Type B pancreatic cell (in vitro differentiated cells): ENCODE measurements around the gene ARMH3. TPM values are rescaled to one million over a fixed set of nuclear protein-coding genes. Genes with fewer than 3 reads are reported as not detected.

Experiments
- DNase-seq: peaks from one replicate; pipeline ENCODE4 v3.0.0; 2021; ENCODE audit warnings: mixed read lengths; ENCODE audit not compliant: unreplicated experiment; ENCODE audit errors: extremely low spot score
- H3K27ac Mint-ChIP-seq: 2 replicates; pipeline ENCODE4 v1.8.0; 2021; ENCODE audit warnings: mild to moderate bottlenecking, mixed read lengths
- H3K27me3 Mint-ChIP-seq: 2 replicates; pipeline ENCODE4 v1.8.0; 2021; ENCODE audit warnings: mixed read lengths
- H3K36me3 Mint-ChIP-seq: 2 replicates; pipeline ENCODE4 v1.8.0; 2021; ENCODE audit warnings: mixed read lengths
- H3K4me1 Mint-ChIP-seq: one replicate; pipeline ENCODE4 v1.8.0; 2021; ENCODE audit warnings: mixed read lengths; ENCODE audit not compliant: unreplicated experiment
- H3K4me3 Mint-ChIP-seq: 2 replicates; pipeline ENCODE4 v1.8.0; 2021; ENCODE audit warnings: mild to moderate bottlenecking, mixed read lengths
- H3K9me3 Mint-ChIP-seq: 2 replicates; pipeline ENCODE4 v1.8.0; 2021; ENCODE audit warnings: mixed read lengths
- total RNA-seq: library from RNA; stranded (reverse); gene quantifications from 2 replicates; pipeline ENCODE4 v1.2.1, GENCODE V29; 2021; ENCODE audit warnings: low replicate concordance
- TF ChIP-seq, protein P1 (sequence below): fragments of 200-600 bp; sonication (generic); conservative IDR thresholded peaks from 2 replicates; pipeline ENCODE4 v1.5.0; 2021; ENCODE audit warnings: antibody characterized with exemption, mild to moderate bottlenecking

The ARMH3 gene
- total RNA-seq, 1 donor from 2014 or later = 22.2 TPM

DNA sequence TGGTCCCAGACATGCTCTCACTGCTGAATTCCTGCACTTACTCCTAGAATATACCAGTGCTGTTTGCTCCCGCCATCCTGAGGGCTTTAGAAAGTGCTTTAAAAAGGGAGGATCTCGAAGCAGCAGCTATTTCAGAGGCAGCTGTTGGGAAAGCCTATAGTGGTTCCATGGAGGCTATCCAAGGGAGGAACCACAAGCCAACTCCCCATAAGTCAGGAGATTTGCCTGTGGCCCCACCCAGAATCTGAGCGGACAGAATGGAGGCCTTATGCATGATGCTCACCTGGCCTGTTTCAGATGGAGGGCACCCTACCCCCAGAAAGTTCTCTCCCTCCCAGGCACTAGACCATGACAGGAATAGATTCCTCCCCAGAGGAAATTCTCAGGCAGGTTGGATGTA is 210.1 kb downstream of the ARMH3 start:
- peaks cover 34% of the 10 kb centered on the region for H3K4me1 Mint-ChIP-seq
- H3K27me3 Mint-ChIP-seq = peaks cover 49% of the 10 kb centered on the region
- no peak overlapping the region for H3K4me3 Mint-ChIP-seq
- H3K27ac Mint-ChIP-seq = no peak overlapping the region
- no peaks in the 10 kb centered on the region for H3K36me3 Mint-ChIP-seq
- no peak for DNase-seq
- no peaks in the 10 kb centered on the region for H3K9me3 Mint-ChIP-seq
- TF ChIP-seq, protein P1, sequence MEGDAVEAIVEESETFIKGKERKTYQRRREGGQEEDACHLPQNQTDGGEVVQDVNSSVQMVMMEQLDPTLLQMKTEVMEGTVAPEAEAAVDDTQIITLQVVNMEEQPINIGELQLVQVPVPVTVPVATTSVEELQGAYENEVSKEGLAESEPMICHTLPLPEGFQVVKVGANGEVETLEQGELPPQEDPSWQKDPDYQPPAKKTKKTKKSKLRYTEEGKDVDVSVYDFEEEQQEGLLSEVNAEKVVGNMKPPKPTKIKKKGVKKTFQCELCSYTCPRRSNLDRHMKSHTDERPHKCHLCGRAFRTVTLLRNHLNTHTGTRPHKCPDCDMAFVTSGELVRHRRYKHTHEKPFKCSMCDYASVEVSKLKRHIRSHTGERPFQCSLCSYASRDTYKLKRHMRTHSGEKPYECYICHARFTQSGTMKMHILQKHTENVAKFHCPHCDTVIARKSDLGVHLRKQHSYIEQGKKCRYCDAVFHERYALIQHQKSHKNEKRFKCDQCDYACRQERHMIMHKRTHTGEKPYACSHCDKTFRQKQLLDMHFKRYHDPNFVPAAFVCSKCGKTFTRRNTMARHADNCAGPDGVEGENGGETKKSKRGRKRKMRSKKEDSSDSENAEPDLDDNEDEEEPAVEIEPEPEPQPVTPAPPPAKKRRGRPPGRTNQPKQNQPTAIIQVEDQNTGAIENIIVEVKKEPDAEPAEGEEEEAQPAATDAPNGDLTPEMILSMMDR = no peak

- Mint-ChIP-seq H3K27me3 (peaks cover 67% of the 10 kb centered on the region), H3K27ac (no peak within 1 kb of the TSS), H3K4me3 (peak within 1 kb of the TSS; percentile 82), H3K9me3 (no peaks in the 10 kb centered on the region), H3K36me3 (no peaks in the 10 kb centered on the region), H3K4me1 (peaks cover 40% of the 10 kb centered on the region)
- TF ChIP-seq, protein P1 = peak; percentile 81
- DNase-seq = no peak
Measured at GRCh38 chr10:101843032-101844021, 212.6 kb downstream of the ARMH3 start, which contains the start of gene KCNIP2. Gene KCNIP2 (minus strand): TSS chr10:101843800. CDS start chr10:101843568, 232 bp downstream.

DNA sequence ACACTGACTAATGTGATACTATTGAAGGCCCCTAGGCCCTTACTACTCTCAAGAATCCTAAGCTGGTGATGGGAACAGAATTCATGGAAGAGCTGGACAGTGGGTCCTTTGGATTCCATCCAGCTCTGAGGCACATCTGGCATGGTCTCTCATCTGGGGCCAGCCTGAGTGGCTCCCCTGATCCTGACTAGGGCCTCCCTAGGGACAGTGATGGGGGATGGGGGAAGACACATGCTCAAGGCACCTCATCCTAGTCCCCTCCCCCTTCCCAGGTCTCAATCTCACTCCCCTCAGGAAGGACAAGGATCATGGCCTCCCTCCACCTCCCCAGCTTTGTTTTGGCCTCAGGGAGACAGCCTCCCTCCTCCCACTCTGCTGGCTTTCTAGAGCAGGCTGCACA is 214.1 kb downstream of the ARMH3 start:
- H3K4me3 Mint-ChIP-seq = no peak overlapping the region
- TF ChIP-seq, protein P1 = no peak
- H3K36me3 Mint-ChIP-seq = no peaks in the 10 kb centered on the region
- DNase-seq = no peak
- H3K9me3 Mint-ChIP-seq = no peaks in the 10 kb centered on the region
- peaks cover 31% of the 10 kb centered on the region for H3K4me1 Mint-ChIP-seq
- H3K27ac Mint-ChIP-seq = peak overlapping the region; percentile 34
- H3K27me3 Mint-ChIP-seq = peaks cover 64% of the 10 kb centered on the region

- Mint-ChIP-seq H3K36me3 (no peaks in the 10 kb centered on the region), H3K4me3 (peak overlapping the region; percentile 86), H3K27me3 (peaks cover 63% of the 10 kb centered on the region), H3K9me3 (no peaks in the 10 kb centered on the region), H3K27ac (peak overlapping the region; percentile 66), H3K4me1 (peaks cover 31% of the 10 kb centered on the region)
- peak; percentile 89 for DNase-seq
- TF ChIP-seq, protein P1 = peak; percentile 98
Measured at GRCh38 chr10:101840741-101841453, 215.1 kb downstream of the ARMH3 start.

DNA sequence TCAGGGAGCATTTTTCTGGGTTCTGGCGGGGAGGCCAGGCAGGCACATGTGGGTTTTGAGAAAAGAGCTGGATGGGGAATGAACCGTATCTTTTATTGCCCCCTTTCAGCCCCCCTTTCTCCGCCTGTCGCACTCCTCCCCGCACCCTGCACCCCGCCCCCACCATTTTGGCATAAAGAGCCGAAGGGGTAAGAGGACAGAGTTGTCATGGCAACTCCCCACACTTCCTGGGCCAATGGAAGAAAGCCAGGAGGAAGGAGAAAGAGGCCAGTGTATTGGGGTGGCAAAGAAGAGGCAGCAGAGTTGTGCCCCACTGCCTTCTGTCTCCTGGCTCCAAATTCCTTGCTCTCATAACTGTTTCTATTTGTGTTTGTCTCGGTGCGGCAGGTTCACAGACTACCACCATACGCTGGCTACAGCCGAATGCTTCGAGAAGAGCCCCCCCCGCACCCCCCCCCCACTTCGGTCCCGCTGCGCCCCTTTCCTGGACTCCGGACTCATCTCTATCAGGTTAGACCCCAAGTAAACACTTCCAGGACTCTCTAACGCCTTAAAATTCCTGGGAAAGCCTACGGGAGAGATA is 215.8 kb downstream of the ARMH3 start:
- no peak for DNase-seq
- Mint-ChIP-seq H3K9me3 (no peaks in the 10 kb centered on the region), H3K4me1 (peaks cover 31% of the 10 kb centered on the region), H3K27ac (peak overlapping the region; percentile 66), H3K36me3 (no peaks in the 10 kb centered on the region), H3K4me3 (peak overlapping the region; percentile 86), H3K27me3 (peaks cover 56% of the 10 kb centered on the region)
- TF ChIP-seq, protein P1 = no peak
